ENCODE data around the gene PRCD. TPM values are rescaled to one million over a fixed set of nuclear protein-coding genes. Genes with fewer than 3 reads are reported as not detected.

Gene PRCD
- 0.34 and 3.3 TPM in 2 replicates for total RNA-seq

GRCh38 chr17:76539631-76540271 is at the start of gene PRCD:
PRCD (plus strand) TSS chr17:76540044; CDS start chr17:76540142, 98 bp downstream.

GRCh38 chr17:76501018-76501826 is 38.6 kb upstream of the PRCD start, which contains the start of gene RHBDF2:
RHBDF2 (minus strand) TSS chr17:76501423; CDS start chr17:76481524, 19,899 bp downstream.

GRCh38 chr17:76537578-76538280 is 2.1 kb upstream of the PRCD start, which contains the start of gene CYGB:
CYGB (minus strand) TSS chr17:76537709; CDS start chr17:76537542, 167 bp downstream.

GRCh38 chr17:76585649-76586593 is 46.1 kb downstream of the PRCD start, which contains the start of gene ST6GALNAC2:
ST6GALNAC2 (minus strand) TSS chr17:76585860; CDS start chr17:76585808, 52 bp downstream.

Other genes with a start within 250 kb of the PRCD start
- 1.7 and 5.1 TPM in 2 replicates for gene QRICH2, start 231.8 kb upstream of the PRCD start, total RNA-seq
- 28.4 and 55.9 TPM in 2 replicates for gene PRPSAP1, start 186.1 kb upstream of the PRCD start, total RNA-seq
- gene SPHK1, start 155.4 kb upstream of the PRCD start, total RNA-seq, result 70.4 and 72.0 TPM in 2 replicates
- gene UBE2O, start 86.9 kb upstream of the PRCD start, total RNA-seq, result 16.1 and 43.6 TPM in 2 replicates
- gene AANAT, start 72.4 kb upstream of the PRCD start, total RNA-seq, result not detected in 2 replicates
- 15.4 and 69.8 TPM in 2 replicates for gene RHBDF2, start 38.6 kb upstream of the PRCD start, total RNA-seq
- 9.2 and 10.0 TPM in 2 replicates for gene CYGB, start 2.3 kb upstream of the PRCD start, total RNA-seq
- gene ST6GALNAC2, start 45.8 kb downstream of the PRCD start, total RNA-seq, result 76.9 and 114 TPM in 2 replicates
- 1.7 and 9.3 TPM in 2 replicates for gene ST6GALNAC1, start 103.7 kb downstream of the PRCD start, total RNA-seq
- 87.8 and 102 TPM in 2 replicates for gene MXRA7, start 170.9 kb downstream of the PRCD start, total RNA-seq
- gene JMJD6, start 186.6 kb downstream of the PRCD start, total RNA-seq, result 18.8 and 22.8 TPM in 2 replicates
- 26.1 and 34.5 TPM in 2 replicates for gene METTL23, start 186.8 kb downstream of the PRCD start, total RNA-seq
- gene SRSF2, start 197.3 kb downstream of the PRCD start, total RNA-seq, result 64.9 and 111 TPM in 2 replicates
- 20.5 and 29.2 TPM in 2 replicates for gene MFSD11, start 198.1 kb downstream of the PRCD start, total RNA-seq

Data from nasal cavity respiratory epithelium epithelial cell of viscerocranial mucosa (primary cell).